ENCODE results near the gene MRPS34.

Gene MRPS34

GRCh38 chr16:1747934-1748333 lies 25.0 kb downstream of the MRPS34 start:
- H3K9ac ChIP-seq (ENCODE audit: low read length): no peak overlapping the region
- no peaks in the 10 kb centered on the region for H3K4me1 ChIP-seq (ENCODE audit: low read length)
- no peak overlapping the region for H3K4me3 ChIP-seq (ENCODE audit: low read length)
- no peaks in the 10 kb centered on the region for H3K9me3 ChIP-seq (replicated peaks; ENCODE audit: insufficient read depth, low read length)
- no peaks in the 10 kb centered on the region for H3K36me3 ChIP-seq (replicated peaks; ENCODE audit: insufficient read depth, low read length)
- H2AFZ ChIP-seq (ENCODE audit: low read length): no peak overlapping the region
- no peak overlapping the region for H3K4me2 ChIP-seq (ENCODE audit: low read depth, low read length)
- H3F3A ChIP-seq (ENCODE audit: insufficient read depth, low read length): no peaks in the 10 kb centered on the region
- no peak for TF ChIP-seq EZH2phosphoT487 (IDR thresholded peaks at IDR 0.05; ENCODE audit: low read length)
- TF ChIP-seq EZH2 (optimal IDR thresholded peaks at IDR 0.05; ENCODE audit: low read depth, low read length): no peak
- TF ChIP-seq, protein P1, sequence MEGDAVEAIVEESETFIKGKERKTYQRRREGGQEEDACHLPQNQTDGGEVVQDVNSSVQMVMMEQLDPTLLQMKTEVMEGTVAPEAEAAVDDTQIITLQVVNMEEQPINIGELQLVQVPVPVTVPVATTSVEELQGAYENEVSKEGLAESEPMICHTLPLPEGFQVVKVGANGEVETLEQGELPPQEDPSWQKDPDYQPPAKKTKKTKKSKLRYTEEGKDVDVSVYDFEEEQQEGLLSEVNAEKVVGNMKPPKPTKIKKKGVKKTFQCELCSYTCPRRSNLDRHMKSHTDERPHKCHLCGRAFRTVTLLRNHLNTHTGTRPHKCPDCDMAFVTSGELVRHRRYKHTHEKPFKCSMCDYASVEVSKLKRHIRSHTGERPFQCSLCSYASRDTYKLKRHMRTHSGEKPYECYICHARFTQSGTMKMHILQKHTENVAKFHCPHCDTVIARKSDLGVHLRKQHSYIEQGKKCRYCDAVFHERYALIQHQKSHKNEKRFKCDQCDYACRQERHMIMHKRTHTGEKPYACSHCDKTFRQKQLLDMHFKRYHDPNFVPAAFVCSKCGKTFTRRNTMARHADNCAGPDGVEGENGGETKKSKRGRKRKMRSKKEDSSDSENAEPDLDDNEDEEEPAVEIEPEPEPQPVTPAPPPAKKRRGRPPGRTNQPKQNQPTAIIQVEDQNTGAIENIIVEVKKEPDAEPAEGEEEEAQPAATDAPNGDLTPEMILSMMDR (IDR thresholded peaks at IDR 0.05; ENCODE audit: low read length): no peak
- no peaks in the 10 kb centered on the region for H4K20me1 ChIP-seq (ENCODE audit: insufficient read depth, low read length)
- no peak for DNase-seq
- H3K27me3 ChIP-seq (replicated peaks; ENCODE audit: insufficient read depth, low read length): no peaks in the 10 kb centered on the region
- H3K9me2 ChIP-seq (replicated peaks; ENCODE audit: insufficient read depth, low read length): no peaks in the 10 kb centered on the region
- H3K27ac ChIP-seq (ENCODE audit: low read length): no peak overlapping the region
- no peaks in the 10 kb centered on the region for H3K79me2 ChIP-seq (ENCODE audit: low read length)

DNA sequence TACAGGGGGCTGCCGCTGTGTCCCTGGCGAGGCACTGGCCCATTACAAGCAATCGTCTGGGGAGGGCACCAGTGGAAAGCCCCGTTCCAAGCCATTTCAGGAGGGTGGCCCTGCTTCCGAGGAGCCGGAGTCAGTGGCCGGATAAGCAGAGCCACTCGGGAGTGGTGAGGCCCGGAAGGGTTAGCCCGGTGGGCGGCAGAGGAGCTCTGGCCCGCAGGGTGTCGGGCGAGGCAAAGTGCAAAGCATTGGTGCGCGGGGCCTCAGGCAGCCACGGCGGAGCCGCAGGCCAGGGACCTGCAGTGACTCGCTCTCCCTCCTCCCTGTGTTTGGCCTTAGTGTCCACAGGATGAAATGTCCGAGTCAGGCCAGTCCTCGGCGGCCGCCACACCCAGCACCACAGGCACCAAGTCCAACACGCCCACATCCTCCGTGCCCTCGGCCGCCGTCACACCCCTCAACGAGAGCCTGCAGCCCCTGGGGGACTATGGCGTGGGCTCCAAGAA lies 26.2 kb downstream of the MRPS34 start:
- H3K4me1 ChIP-seq (ENCODE audit: low read length): no peaks in the 10 kb centered on the region
- H3K79me2 ChIP-seq (ENCODE audit: low read length): no peaks in the 10 kb centered on the region
- no peak overlapping the region for H3K4me3 ChIP-seq (ENCODE audit: low read length)
- no peak for DNase-seq
- no peaks in the 10 kb centered on the region for H3K27me3 ChIP-seq (replicated peaks; ENCODE audit: insufficient read depth, low read length)
- H3K9ac ChIP-seq (ENCODE audit: low read length): no peak overlapping the region
- no peaks in the 10 kb centered on the region for H3K9me2 ChIP-seq (replicated peaks; ENCODE audit: insufficient read depth, low read length)
- no peaks in the 10 kb centered on the region for H4K20me1 ChIP-seq (ENCODE audit: insufficient read depth, low read length)
- H3K9me3 ChIP-seq (replicated peaks; ENCODE audit: insufficient read depth, low read length): no peaks in the 10 kb centered on the region
- no peaks in the 10 kb centered on the region for H3K36me3 ChIP-seq (replicated peaks; ENCODE audit: insufficient read depth, low read length)
- no peak overlapping the region for H3K27ac ChIP-seq (ENCODE audit: low read length)
- no peak overlapping the region for H2AFZ ChIP-seq (ENCODE audit: low read length)
- no peak overlapping the region for H3K4me2 ChIP-seq (ENCODE audit: low read depth, low read length)
- TF ChIP-seq EZH2phosphoT487 (IDR thresholded peaks at IDR 0.05; ENCODE audit: low read length) (no peak), EZH2 (optimal IDR thresholded peaks at IDR 0.05; ENCODE audit: low read depth, low read length) (no peak)
- TF ChIP-seq, protein P1 (IDR thresholded peaks at IDR 0.05; ENCODE audit: low read length): no peak
- no peaks in the 10 kb centered on the region for H3F3A ChIP-seq (ENCODE audit: insufficient read depth, low read length)

DNA sequence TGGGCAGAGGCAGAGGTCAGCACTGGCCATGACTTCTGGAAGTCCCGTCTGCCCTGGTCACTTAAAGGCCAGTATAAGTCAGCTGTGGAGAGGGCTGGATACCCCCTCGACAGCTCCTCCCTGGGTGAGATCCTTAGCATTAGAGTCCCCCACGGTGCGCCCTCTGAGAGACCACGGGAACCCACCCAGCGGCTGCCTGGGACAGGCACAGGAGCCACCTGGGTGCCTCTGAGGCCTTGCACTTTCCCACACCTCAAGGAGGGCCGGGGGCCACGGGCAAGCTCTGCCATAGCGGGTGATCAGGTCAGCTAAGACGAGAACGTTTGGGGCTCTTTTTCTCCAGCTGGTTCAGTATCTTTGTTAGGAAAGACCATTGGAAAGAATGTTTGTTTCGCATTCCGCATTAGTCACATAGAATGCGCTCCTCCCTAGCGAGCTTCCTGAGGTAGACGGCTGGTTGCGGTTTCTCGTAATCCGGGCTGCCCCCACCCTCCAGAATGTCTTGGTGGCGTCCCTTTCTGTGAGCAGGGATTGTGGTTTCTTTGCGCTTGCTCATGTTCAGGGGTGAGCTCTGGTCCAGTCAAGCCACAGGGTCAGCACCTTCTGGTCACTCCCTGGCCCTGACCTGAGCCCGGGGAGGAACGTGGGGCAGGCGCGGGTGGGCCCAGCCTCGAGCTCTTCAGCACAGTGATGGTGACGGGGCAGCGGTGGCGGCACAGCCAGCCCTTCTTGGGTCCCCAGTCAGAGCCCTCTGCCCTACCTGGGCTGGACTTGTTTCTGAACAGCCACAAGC lies 26.8 kb downstream of the MRPS34 start:
- no peaks in the 10 kb centered on the region for H3K9me3 ChIP-seq (replicated peaks; ENCODE audit: insufficient read depth, low read length)
- no peak overlapping the region for H2AFZ ChIP-seq (ENCODE audit: low read length)
- no peak overlapping the region for H3K4me2 ChIP-seq (ENCODE audit: low read depth, low read length)
- no peak for DNase-seq
- H4K20me1 ChIP-seq (ENCODE audit: insufficient read depth, low read length): no peaks in the 10 kb centered on the region
- no peak overlapping the region for H3K9ac ChIP-seq (ENCODE audit: low read length)
- H3K27ac ChIP-seq (ENCODE audit: low read length): no peak overlapping the region
- H3K36me3 ChIP-seq (replicated peaks; ENCODE audit: insufficient read depth, low read length): no peaks in the 10 kb centered on the region
- H3F3A ChIP-seq (ENCODE audit: insufficient read depth, low read length): no peaks in the 10 kb centered on the region
- H3K27me3 ChIP-seq (replicated peaks; ENCODE audit: insufficient read depth, low read length): no peaks in the 10 kb centered on the region
- no peaks in the 10 kb centered on the region for H3K9me2 ChIP-seq (replicated peaks; ENCODE audit: insufficient read depth, low read length)
- TF ChIP-seq EZH2 (optimal IDR thresholded peaks at IDR 0.05; ENCODE audit: low read depth, low read length): no peak
- H3K4me3 ChIP-seq (ENCODE audit: low read length): no peak overlapping the region
- no peaks in the 10 kb centered on the region for H3K4me1 ChIP-seq (ENCODE audit: low read length)
- H3K79me2 ChIP-seq (ENCODE audit: low read length): no peaks in the 10 kb centered on the region
